Adrenal gland (tissue), 12 donors: ENCODE results near the gene ACSM6. TPM values are rescaled to one million over a fixed set of nuclear protein-coding genes. Genes with fewer than 3 reads are reported as not detected.

ENCODE experiments used
- DNase-seq, 7 donors: peaks; one replicate each; pipeline ENCODE4 v3.0.0-alpha.2; 2019 to 2020
- H3K27ac ChIP-seq, 5 donors: fragments of 200-600 bp; sonication (generic) in 4 of 5; 1 replicate in 3 of 5; 2 replicates in 2 of 5; pipeline versions ENCODE4 v1.5.1 to v1.8.0; 2016 to 2020; ENCODE audit warnings: mild to moderate bottlenecking in 1 of 5
- H3K27me3 ChIP-seq: fragments of 200-600 bp; 2 replicates; pipeline ENCODE4 v1.8.0; 2021
- H3K36me3 ChIP-seq, 2 donors: fragments of 200-600 bp; replicated peaks in 1 of 2; 1 replicate in 1 of 2; 2 replicates in 1 of 2; pipeline versions ENCODE4 v1.5.1 to v1.8.0; 2018 to 2022
- H3K4me1 ChIP-seq, 2 donors: fragments of 200-600 bp; replicated peaks in 1 of 2; 1 replicate in 1 of 2; 2 replicates in 1 of 2; pipeline versions ENCODE4 v1.5.1 to v1.8.0; 2018 to 2021
- H3K4me3 ChIP-seq, 4 donors: fragments of 200-600 bp; sonication (generic) in 3 of 4; one replicate each; pipeline ENCODE4 v1.5.1; 2016 to 2018
- H3K9me3 ChIP-seq, 3 donors: fragments of 200-600 bp; sonication (generic) in 1 of 3; replicated peaks in 1 of 3; 1 replicate in 2 of 3; 2 replicates in 1 of 3; pipeline versions ENCODE4 v1.5.1 to v1.8.0; 2016 to 2021
- POLR2A ChIP-seq, 2 donors: fragments of 450-650 bp; IDR thresholded peaks; one replicate each; pipeline ENCODE4 v1.6.1; 2017; ENCODE audit warnings: antibody characterized with exemption in 2 of 2, mild to moderate bottlenecking in 2 of 2, moderate library complexity in 1 of 2
- WGBS, 4 donors: extraction: QIAGEN DNeasy Blood & Tissue Kit in 2 of 4; methylation state at CpG; one replicate each; pipeline versions ENCODE4 v1.1.5 to v1.1.7; 2013 to 2017; 5-methylcytosine and 5-hydroxymethylcytosine counted together
- intact Hi-C, 2 donors: fragments of 100-400 bp; cut with DNase I; formaldehyde crosslinking; loops; one replicate each; pipeline versions ENCODE4 v1.14.1 to v1.15.0; 2022 to 2023
- polyA plus RNA-seq, 3 donors: library from polyadenylated mRNA; stranded (reverse); fragments of 200-250 nt in 2 of 3; fragments of 350-450 nt in 1 of 3; fragmentation: Illumina TruSeq in 1 of 3; extraction: RNeasy Lipid Tissue Mini Kit (QIAGEN cat#74804) in 1 of 3; gene quantifications; one replicate each; pipeline ENCODE4 v1.2.3, GENCODE V29; 2013 to 2014
- total RNA-seq, 9 donors: library from RNA; depleted of rRNA in 4 of 9; stranded (reverse); fragments of >200 nt in 4 of 9; fragments of 120-200 nt in 1 of 9; fragmentation: NEBNext Ultra II Directional in 1 of 9; extraction: Animal tissue kit (Norgen Biotek cat#: 25700) in 1 of 9; gene quantifications; one replicate each; pipeline versions ENCODE4 v1.1.0 to v1.2.4, GENCODE V29; 2013 to 2023
- TF ChIP-seq, protein P1 (sequence below), 6 experiments: fragments of 450-650 bp in 4 of 6; fragments of 200-600 bp in 2 of 6; sonication (generic) in 1 of 6; IDR thresholded peaks; 1 replicate in 5 of 6; 2 replicates in 1 of 6; pipeline versions ENCODE4 v1.5.1 to v1.8.0; 2016 to 2021; ENCODE audit warnings: antibody characterized with exemption in 6 of 6, mild to moderate bottlenecking in 2 of 6, moderate library complexity in 1 of 6
- donor health status: healthy with polysubstance abuse.
- donor health status: Bipolar disorder and iron deficiency.
- donor health status: DM: yes; HTN: yes; CAD: no.
- donor health status: DM: no; HTN: no; CAD: no.
- donor health status: DM: no; HTN: no; CAD: no.
- donor health status: DM: yes; HTN: yes; CAD: no.

The ACSM6 gene
- total and polyA plus RNA-seq, 12 donors: not detected

DNA sequence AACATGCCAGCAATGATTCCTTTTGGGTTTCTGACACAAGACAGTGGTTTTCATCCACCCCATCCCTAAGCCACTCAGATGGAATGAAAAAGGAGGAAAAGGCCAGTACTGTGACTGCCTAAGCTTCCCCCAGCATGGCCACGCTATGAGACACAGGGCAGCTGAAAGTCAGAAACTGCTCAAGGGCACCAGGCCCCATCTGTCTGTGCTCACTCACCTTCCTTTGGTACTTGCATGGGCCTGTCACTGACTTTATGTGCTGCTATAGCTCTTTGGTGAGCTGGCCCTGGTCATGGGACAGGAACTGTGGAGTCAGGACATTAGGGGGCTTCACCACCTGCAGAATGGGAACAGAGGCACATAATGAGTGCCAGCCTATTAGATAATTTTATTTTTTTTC lies 21.2 kb upstream of the ACSM6 start:
- WGBS, 4 donors: 80 to 100% (median 89%) methylated on average over 1 of the region's 1 CpG

DNA sequence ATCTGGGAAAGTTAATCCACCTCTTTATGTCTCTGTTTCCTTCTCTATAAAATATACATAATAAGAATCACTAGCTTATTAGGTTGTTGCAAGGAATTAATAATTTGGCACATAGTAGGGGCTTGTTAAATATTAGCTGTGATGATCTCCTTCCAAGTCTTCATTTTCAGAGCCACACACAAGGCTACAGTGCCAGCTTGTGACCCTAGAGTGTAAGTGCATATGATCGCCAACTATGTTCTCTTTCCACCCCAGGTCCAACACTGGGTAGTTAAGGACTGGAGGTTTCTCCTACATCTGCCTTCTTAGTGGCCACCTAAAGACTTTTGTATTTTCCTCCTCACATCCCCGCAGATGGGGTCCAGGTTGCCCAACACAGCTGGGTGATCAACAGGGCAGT lies 17.9 kb upstream of the ACSM6 start:
- 92 to 100% (median 97%) methylated on average over 2 of the region's 2 CpGs for WGBS, 4 donors
- intact Hi-C loops: no loop called here

More for the DNA sequence above, 21.2 kb upstream of the ACSM6 start:
- Histone ChIP-seq H3K27ac (no peak overlapping the region), H3K27me3 (no peaks in the 10 kb centered on the region), H3K4me1 (no peaks in the 10 kb centered on the region), H3K4me3 (no peak overlapping the region), H3K9me3 (no peaks in the 10 kb centered on the region), H3K36me3 (no peaks in the 10 kb centered on the region)
- no peak for TF ChIP-seq POLR2A (IDR thresholded peaks at IDR 0.05)
- TF ChIP-seq, protein P1, sequence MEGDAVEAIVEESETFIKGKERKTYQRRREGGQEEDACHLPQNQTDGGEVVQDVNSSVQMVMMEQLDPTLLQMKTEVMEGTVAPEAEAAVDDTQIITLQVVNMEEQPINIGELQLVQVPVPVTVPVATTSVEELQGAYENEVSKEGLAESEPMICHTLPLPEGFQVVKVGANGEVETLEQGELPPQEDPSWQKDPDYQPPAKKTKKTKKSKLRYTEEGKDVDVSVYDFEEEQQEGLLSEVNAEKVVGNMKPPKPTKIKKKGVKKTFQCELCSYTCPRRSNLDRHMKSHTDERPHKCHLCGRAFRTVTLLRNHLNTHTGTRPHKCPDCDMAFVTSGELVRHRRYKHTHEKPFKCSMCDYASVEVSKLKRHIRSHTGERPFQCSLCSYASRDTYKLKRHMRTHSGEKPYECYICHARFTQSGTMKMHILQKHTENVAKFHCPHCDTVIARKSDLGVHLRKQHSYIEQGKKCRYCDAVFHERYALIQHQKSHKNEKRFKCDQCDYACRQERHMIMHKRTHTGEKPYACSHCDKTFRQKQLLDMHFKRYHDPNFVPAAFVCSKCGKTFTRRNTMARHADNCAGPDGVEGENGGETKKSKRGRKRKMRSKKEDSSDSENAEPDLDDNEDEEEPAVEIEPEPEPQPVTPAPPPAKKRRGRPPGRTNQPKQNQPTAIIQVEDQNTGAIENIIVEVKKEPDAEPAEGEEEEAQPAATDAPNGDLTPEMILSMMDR (IDR thresholded peaks at IDR 0.05): no peak
- intact Hi-C loops: no loop called here
- DNase-seq: no peak

DNA sequence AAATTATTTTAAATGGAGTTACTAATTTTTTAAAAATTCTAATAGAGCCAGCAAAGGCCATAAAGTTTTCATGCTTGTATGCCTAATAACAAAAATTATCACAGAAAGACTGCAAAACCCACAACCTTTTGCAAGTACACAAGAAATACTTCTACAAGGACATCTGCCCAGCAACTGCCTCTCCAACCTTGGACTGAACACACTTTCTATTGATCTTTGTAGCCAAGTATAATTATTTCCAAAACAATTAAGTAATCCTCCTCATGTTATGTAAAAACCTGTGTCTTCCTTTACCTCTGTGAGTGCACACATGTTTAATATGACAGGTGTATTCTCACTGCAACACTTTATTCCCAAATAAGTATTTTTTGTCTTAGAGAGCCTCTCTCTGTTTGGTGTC lies 16.6 kb upstream of the ACSM6 start:
- intact Hi-C loops: no loop called here
- Histone ChIP-seq H3K27ac (no peak overlapping the region), H3K36me3 (no peaks in the 10 kb centered on the region), H3K4me3 (no peak overlapping the region), H3K9me3 (no peaks in the 10 kb centered on the region), H3K4me1 (no peaks in the 10 kb centered on the region), H3K27me3 (no peaks in the 10 kb centered on the region)
- TF ChIP-seq, protein P1 (IDR thresholded peaks at IDR 0.05): no peak
- TF ChIP-seq POLR2A (IDR thresholded peaks at IDR 0.05): no peak
- DNase-seq: no peak

More for the DNA sequence above, 17.9 kb upstream of the ACSM6 start:
- no peak for TF ChIP-seq POLR2A (IDR thresholded peaks at IDR 0.05)
- TF ChIP-seq, protein P1 (IDR thresholded peaks at IDR 0.05): no peak
- no peaks in the 10 kb centered on the region for H3K27me3 ChIP-seq
- DNase-seq: no peak
- H3K36me3 ChIP-seq: no peaks in the 10 kb centered on the region
- H3K9me3 ChIP-seq: no peaks in the 10 kb centered on the region
- H3K27ac ChIP-seq: no peak overlapping the region
- H3K4me3 ChIP-seq: no peak overlapping the region
- no peaks in the 10 kb centered on the region for H3K4me1 ChIP-seq

DNA sequence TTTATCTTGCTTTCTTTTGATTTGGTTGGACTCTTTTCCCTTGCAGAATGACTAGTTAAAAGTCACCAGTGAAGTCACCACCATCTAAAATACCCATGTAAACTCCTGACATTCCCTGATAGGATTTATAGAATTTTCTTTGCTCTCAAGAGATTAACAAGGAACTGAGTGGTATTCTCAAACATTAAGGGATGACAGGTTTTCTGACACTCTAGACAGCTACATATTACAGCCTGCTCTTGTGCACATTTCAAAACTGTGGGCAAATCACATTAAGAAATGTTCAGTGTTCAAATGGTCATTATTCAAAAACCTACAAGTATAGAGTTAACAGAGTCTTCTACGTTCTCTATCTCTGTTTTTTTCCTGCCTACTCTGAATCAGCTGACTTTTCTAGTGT lies 15.8 kb upstream of the ACSM6 start:
- H3K36me3 ChIP-seq: no peaks in the 10 kb centered on the region
- H3K27me3 ChIP-seq: no peaks in the 10 kb centered on the region
- H3K9me3 ChIP-seq: no peaks in the 10 kb centered on the region
- 67 to 76% (median 68%) methylated on average over 1 of the region's 1 CpG for WGBS, 4 donors
- TF ChIP-seq, protein P1 (IDR thresholded peaks at IDR 0.05): no peak
- TF ChIP-seq POLR2A (IDR thresholded peaks at IDR 0.05): no peak
- no peak for DNase-seq
- no peak overlapping the region for H3K4me3 ChIP-seq
- H3K27ac ChIP-seq: no peak overlapping the region
- intact Hi-C loops: no loop called here
- H3K4me1 ChIP-seq: peaks cover 0 to 3% of the 10 kb centered on the region in 2 donors
